ENCODE results near the gene TSHZ1.
A peak's percentile ranks its signal among the peaks of the same experiment; 100 is the strongest.

The TSHZ1 gene

DNA sequence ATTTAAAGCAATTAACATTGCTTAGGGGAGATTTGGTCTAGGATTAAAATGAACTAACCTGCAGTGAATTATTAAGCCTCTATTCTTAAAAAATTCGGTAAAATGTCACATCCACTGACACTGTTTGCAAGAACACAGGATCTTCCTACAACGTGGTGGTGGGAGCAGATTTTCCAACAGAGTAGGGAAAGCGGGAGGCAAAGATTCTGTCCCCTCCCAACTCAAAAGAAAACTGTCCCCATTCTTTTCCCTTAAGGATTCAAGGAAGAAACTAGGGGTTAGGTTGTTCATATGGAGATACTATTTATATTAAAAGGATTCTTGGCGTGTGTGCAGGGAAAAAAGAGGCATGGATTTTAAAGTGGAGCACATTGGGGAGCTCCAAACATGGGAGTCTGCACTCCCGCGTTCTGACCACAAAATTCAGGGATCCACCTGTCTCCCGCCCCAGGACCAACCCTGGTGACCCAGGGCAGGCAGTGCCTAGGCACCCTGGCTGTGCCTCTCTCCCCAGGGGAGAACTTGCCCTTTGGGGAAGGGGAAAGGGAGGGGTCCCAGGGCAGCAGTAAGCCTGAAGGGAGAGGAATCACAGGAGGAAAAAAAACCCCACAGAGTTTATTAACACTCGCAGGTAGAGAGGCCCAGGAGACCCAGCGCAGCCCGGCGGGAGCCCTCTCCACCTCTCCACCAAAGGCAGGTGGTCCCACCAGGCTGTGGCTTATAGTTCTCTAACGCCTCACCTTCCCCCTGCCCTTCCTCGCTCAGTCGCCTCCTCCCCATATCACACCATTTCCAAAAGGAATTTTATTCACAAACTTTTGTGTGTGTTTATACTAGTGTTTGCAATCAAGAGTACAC lies 3.9 kb upstream of the TSHZ1 start:
- DNase-seq (ENCODE audit: low read depth) = no peak
- H3K4me3 ChIP-seq (ENCODE audit: low read depth, low read length) = peak overlapping the region; percentile 87
- in situ Hi-C loops (cut with HindIII; ENCODE audit: low sequenced_read_pairs) = no loop called here
- TF ChIP-seq, protein P1, sequence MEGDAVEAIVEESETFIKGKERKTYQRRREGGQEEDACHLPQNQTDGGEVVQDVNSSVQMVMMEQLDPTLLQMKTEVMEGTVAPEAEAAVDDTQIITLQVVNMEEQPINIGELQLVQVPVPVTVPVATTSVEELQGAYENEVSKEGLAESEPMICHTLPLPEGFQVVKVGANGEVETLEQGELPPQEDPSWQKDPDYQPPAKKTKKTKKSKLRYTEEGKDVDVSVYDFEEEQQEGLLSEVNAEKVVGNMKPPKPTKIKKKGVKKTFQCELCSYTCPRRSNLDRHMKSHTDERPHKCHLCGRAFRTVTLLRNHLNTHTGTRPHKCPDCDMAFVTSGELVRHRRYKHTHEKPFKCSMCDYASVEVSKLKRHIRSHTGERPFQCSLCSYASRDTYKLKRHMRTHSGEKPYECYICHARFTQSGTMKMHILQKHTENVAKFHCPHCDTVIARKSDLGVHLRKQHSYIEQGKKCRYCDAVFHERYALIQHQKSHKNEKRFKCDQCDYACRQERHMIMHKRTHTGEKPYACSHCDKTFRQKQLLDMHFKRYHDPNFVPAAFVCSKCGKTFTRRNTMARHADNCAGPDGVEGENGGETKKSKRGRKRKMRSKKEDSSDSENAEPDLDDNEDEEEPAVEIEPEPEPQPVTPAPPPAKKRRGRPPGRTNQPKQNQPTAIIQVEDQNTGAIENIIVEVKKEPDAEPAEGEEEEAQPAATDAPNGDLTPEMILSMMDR (IDR thresholded peaks at IDR 0.05; ENCODE audit: low read depth, low read length, missing control alignments) = no peak

DNA sequence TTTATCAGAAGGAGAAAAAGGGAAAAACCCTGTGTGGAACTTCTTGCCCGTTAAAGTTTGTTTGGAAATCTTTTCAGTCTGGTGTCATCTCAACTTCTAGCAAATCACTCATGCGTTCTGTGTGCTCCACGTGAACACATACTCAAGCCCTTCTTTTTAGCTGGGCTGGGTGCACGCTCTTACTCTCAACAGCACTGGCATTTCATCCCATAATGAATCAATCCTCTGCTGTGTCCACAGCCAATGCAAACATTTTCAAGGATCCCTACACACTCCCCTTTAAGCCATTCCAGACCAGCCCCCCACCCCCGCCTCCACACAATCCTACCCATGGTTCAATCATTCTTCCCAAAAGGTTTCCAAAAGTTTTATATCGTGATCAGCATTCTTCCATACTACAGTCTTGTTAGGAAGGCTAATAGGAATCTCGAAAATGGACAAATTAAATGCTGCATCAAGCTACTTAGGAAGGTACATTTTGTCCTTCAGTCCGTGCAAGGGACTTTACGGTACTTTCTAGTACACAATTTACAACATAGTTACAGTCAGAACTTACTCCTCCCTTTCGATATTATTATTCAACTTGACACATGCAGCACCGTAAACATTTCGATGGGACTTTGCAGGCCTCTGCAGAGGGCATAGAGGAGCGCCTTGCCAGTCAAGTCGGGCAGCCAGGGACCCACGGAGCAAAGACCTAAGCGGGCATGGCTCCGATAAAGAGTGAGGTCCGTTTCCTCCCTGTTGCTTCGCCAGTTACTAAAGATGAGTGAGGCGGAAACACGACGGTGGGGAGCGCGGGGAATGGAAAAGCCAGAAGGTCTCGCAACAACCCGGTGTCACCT lies 3.1 kb upstream of the TSHZ1 start:
- TF ChIP-seq, protein P1 (IDR thresholded peaks at IDR 0.05; ENCODE audit: low read depth, low read length, missing control alignments) = no peak
- peak overlapping the region; percentile 87 for H3K4me3 ChIP-seq (ENCODE audit: low read depth, low read length)
- in situ Hi-C loops (cut with HindIII; ENCODE audit: low sequenced_read_pairs) = no loop called here
- no peak for DNase-seq (ENCODE audit: low read depth)

DNA sequence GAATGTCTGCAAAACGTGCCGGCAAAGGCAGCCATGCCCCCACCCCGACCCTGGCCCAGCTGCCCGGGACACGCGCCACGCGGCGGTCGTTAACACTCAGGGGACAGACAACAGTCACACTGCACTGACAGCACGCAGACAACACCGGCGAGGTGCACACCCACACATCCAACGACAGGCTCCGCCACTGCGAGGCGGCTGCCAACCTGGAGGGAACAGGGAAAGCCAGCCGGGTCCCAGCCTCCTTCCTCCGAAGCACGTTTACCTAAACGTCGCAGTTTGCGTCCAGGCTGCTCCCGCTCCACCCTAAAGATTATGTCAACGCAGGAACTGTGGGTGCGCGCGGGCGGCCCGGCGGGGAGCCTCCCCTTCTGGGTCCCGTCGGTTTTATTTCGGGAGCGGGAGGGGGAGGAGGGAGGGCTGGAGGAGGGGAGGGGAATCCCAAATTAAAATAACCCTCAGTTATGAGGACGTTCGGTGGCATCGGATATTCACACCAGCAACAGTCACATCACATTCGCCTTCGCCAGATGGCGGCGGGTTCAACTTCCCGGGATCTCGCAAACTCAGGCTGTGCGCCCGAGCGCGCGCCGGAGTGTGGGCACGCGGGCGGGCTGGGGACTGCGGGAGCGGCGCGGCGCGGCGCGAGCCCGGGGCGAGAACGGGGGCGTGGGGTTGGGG lies 2.3 kb upstream of the TSHZ1 start:
- no peak for DNase-seq (ENCODE audit: low read depth)
- H3K4me3 ChIP-seq (ENCODE audit: low read depth, low read length) = peak overlapping the region; percentile 87
- TF ChIP-seq, protein P1 (IDR thresholded peaks at IDR 0.05; ENCODE audit: low read depth, low read length, missing control alignments) = peak; percentile 1
- in situ Hi-C loops (cut with HindIII; ENCODE audit: low sequenced_read_pairs) = no loop called here

DNA sequence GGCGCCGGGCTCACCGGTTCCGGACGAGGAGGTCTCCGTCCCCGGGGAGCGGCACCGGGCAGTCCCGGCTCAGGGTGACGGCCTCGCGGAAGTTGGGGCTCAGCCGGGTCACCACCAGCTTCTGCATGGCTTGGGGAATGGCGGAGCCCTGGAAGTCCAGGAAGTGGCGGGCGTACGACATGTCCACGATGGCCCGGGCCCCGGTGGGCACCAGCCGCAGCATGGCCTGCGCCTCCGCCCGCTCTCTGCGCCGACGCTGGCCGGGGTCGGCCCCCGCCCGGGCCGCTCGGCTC lies 1.8 kb upstream of the TSHZ1 start:
- DNase-seq (ENCODE audit: low read depth) = no peak
- in situ Hi-C loops (cut with HindIII; ENCODE audit: low sequenced_read_pairs) = no loop called here
- peak overlapping the region; percentile 87 for H3K4me3 ChIP-seq (ENCODE audit: low read depth, low read length)
- TF ChIP-seq, protein P1 (IDR thresholded peaks at IDR 0.05; ENCODE audit: low read depth, low read length, missing control alignments) = no peak

DNA sequence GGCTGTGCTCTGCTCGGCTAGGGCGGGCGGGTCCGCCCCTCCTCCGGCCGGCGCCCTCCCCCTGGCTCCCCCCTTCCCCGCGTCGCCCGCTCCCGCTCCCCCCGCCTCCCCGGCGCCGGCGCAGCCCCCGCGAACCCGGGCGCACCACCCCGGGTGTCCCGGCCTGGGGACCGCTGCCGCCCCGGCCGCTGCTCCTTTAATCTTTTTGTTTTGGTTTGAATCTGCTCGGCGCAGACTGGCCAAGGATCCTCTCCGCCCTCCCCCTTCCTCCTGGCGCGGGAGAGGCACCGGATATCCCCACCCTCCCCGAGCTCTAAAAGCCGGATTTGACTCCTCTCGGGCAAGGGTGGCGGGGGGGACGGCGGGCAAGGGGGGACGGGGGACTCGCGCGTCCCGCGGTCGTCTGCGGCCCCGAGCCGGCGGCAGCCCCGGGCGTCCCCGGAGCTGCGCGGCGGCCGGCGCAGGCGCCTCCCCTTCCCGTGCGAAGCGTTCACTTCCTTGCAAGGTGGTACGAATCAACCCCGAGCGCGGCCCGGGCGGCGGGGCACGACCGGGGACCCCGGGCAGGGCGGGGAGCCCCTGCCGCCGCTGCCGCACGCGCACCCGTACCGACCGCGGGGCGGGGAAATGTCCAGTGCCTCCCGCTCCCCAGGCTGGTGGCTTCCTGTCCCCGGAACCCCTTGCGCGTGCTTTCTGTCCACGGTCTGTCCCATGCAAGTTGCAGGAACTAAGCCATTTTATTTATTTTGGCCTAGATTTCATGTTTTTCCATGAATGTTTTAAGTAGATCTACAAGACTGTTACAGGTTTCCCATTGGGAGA lies 1.3 kb upstream of the TSHZ1 start, which contains the start of gene PTGR3:
PTGR3 (minus strand) TSS at position 11 of the 822 bp plus-strand sequence. CDS start 81 bp downstream, outside the sequence.
- TF ChIP-seq, protein P1 (IDR thresholded peaks at IDR 0.05; ENCODE audit: low read depth, low read length, missing control alignments) = no peak
- no peak for DNase-seq (ENCODE audit: low read depth)
- in situ Hi-C loops (cut with HindIII; ENCODE audit: low sequenced_read_pairs) = no loop called here
- peak within 1 kb of the TSS; percentile 87 for H3K4me3 ChIP-seq (ENCODE audit: low read depth, low read length)

DNA sequence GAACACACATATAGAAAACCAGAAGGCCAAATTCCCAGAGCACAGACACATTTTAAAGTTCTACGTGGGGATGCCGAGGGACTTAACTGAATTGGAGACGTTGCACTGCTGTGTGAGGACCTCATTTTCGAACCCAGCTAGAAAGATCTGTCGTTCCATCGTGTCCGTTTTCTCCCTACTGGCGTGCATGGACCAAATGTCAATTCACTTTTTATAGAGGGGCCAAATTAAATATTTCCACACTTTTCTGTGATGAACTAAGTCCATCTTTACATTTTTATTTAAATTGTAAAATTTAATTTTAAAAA lies 692 bp upstream of the TSHZ1 start:
- no peak for DNase-seq (ENCODE audit: low read depth)
- TF ChIP-seq, protein P1 (IDR thresholded peaks at IDR 0.05; ENCODE audit: low read depth, low read length, missing control alignments) = no peak
- in situ Hi-C loops (cut with HindIII; ENCODE audit: low sequenced_read_pairs) = no loop called here
- H3K4me3 ChIP-seq (ENCODE audit: low read depth, low read length) = peak overlapping the region; percentile 87
